Panc1 (cell line): ENCODE measurements around the gene MCRIP2.

Experiments used
- CTCF ChIP-seq: fragments of 450-650 bp; IDR thresholded peaks from 2 replicates; pipeline ENCODE4 v1.5.1; 2017; ENCODE audit warnings: mild to moderate bottlenecking
- POLR2AphosphoS5 ChIP-seq: IDR thresholded peaks from 2 replicates; pipeline ENCODE4 v1.6.1; 2012; ENCODE audit warnings: mild to moderate bottlenecking, low read depth, low read length, moderate library complexity
- REST ChIP-seq, 2 experiments: IDR thresholded peaks; 2 replicates each; pipeline ENCODE4 v1.6.1; 2011 to 2012; ENCODE audit warnings: low read depth in 2 of 2, control low read depth in 1 of 2, low read length in 1 of 2, mild to moderate bottlenecking in 1 of 2, moderate library complexity in 1 of 2; ENCODE audit not compliant: insufficient read depth in 1 of 2
- SIN3A ChIP-seq: IDR thresholded peaks from 2 replicates; pipeline ENCODE4 v1.6.1; 2012; ENCODE audit warnings: low read depth, mild to moderate bottlenecking, low read length, moderate library complexity, borderline replicate concordance; ENCODE audit not compliant: insufficient read depth

GRCh38 chr16:661184-661821 is 19.7 kb downstream of the MCRIP2 start:
- TF ChIP-seq CTCF = peak; percentile 31; the same call in 1 of the 2 replicates
- TF ChIP-seq POLR2AphosphoS5 = no peak
- no peak for TF ChIP-seq REST (IDR thresholded peaks at IDR 0.05; ENCODE audit: insufficient read depth in 1 of 2, low read depth in 2 of 2, low read length in 1 of 2)
- no peak for TF ChIP-seq SIN3A
